ENCODE measurements around the gene SYNRG. TPM values are rescaled to one million over a fixed set of nuclear protein-coding genes. Genes with fewer than 3 reads are reported as not detected.

SYNRG gene
- total and polyA plus RNA-seq, 5 donors from 2014 or later, result 72.0 to 118 (median 74.5) TPM

GRCh38 chr17:37521821-37522220 lies 87.4 kb downstream of the SYNRG start:
- no peaks in the 10 kb centered on the region for H3K4me1 ChIP-seq (ENCODE audit: control insufficient read depth, insufficient read depth, low read length, poor library complexity, severe bottlenecking)
- H3K9me3 Mint-ChIP-seq, result peaks cover 0 to 4% (median 0%) of the 10 kb centered on the region in 7 donors
- no peak for ATAC-seq (ENCODE audit: low read depth in 2 of 2)
- no peaks in the 10 kb centered on the region for H3K27me3 Mint-ChIP-seq
- no peak for DNase-seq
- H3K36me3 ChIP-seq (ENCODE audit: control insufficient read depth, insufficient read depth, low read length), result peaks cover 84% of the 10 kb centered on the region
- peak overlapping the region in 2 of 3 donors; percentile 33 to 67 for H3K27ac Mint-ChIP-seq
- peaks cover 57% of the 10 kb centered on the region for H3K36me3 Mint-ChIP-seq
- H3K4me1 Mint-ChIP-seq, result peaks cover 10 to 23% (median 18%) of the 10 kb centered on the region in 4 donors
- no peak overlapping the region for H3K27ac ChIP-seq (ENCODE audit: insufficient read depth, low read length, poor library complexity, severe bottlenecking)
- H3K4me3 ChIP-seq (ENCODE audit: low read depth, low read length), result no peak overlapping the region
- no peak overlapping the region for H3K4me3 Mint-ChIP-seq
- no peaks in the 10 kb centered on the region for H3K27me3 ChIP-seq (ENCODE audit: control insufficient read depth, insufficient read depth, low read length)
- no peaks in the 10 kb centered on the region for H3K9me3 ChIP-seq (ENCODE audit: control insufficient read depth in 2 of 2, low read length in 2 of 2)

GRCh38 chr17:37520174-37520573 lies 89.0 kb downstream of the SYNRG start:
- no peak for ATAC-seq (ENCODE audit: low read depth in 2 of 2)
- peaks cover 57% of the 10 kb centered on the region for H3K36me3 Mint-ChIP-seq

GRCh38 chr17:37519251-37519985 lies 89.8 kb downstream of the SYNRG start:
- Mint-ChIP-seq H3K27me3 (no peaks in the 10 kb centered on the region), H3K27ac (peak overlapping the region in 1 of 3 donors; percentile 10), H3K36me3 (peaks cover 53% of the 10 kb centered on the region), H3K4me3 (no peak overlapping the region), H3K4me1 (peaks cover 5 to 16% (median 12%) of the 10 kb centered on the region in 4 donors), H3K9me3 (no peaks in the 10 kb centered on the region)
- no peak for ATAC-seq (ENCODE audit: low read depth in 2 of 2)
- H3K36me3 ChIP-seq (ENCODE audit: control insufficient read depth, insufficient read depth, low read length), result peaks cover 83% of the 10 kb centered on the region
- DNase-seq, result no peak
- no peaks in the 10 kb centered on the region for H3K4me1 ChIP-seq (ENCODE audit: control insufficient read depth, insufficient read depth, low read length, poor library complexity, severe bottlenecking)
- no peak overlapping the region for H3K27ac ChIP-seq (ENCODE audit: insufficient read depth, low read length, poor library complexity, severe bottlenecking)
- no peak overlapping the region for H3K4me3 ChIP-seq (ENCODE audit: low read depth, low read length)
- no peaks in the 10 kb centered on the region for H3K9me3 ChIP-seq (ENCODE audit: control insufficient read depth in 2 of 2, low read length in 2 of 2)
- H3K27me3 ChIP-seq (ENCODE audit: control insufficient read depth, insufficient read depth, low read length), result no peaks in the 10 kb centered on the region

More at GRCh38 chr17:37520174-37520573, 89.0 kb downstream of the SYNRG start:
- Histone ChIP-seq H3K27ac (ENCODE audit: insufficient read depth, low read length, poor library complexity, severe bottlenecking) (no peak overlapping the region), H3K9me3 (ENCODE audit: control insufficient read depth in 2 of 2, low read length in 2 of 2) (no peaks in the 10 kb centered on the region), H3K4me1 (ENCODE audit: control insufficient read depth, insufficient read depth, low read length, poor library complexity, severe bottlenecking) (no peaks in the 10 kb centered on the region), H3K4me3 (ENCODE audit: low read depth, low read length) (no peak overlapping the region), H3K27me3 (ENCODE audit: control insufficient read depth, insufficient read depth, low read length) (no peaks in the 10 kb centered on the region), H3K36me3 (ENCODE audit: control insufficient read depth, insufficient read depth, low read length) (peaks cover 86% of the 10 kb centered on the region)
- Mint-ChIP-seq H3K4me1 (peaks cover 10 to 20% (median 16%) of the 10 kb centered on the region in 4 donors), H3K4me3 (no peak overlapping the region), H3K27me3 (no peaks in the 10 kb centered on the region), H3K27ac (peak overlapping the region in 2 of 3 donors; percentile 10 to 26), H3K9me3 (peaks cover 0 to under 1% (median 0%) of the 10 kb centered on the region in 7 donors)
- DNase-seq, result no peak

GRCh38 chr17:37518826-37519225 lies 90.4 kb downstream of the SYNRG start:
- Mint-ChIP-seq H3K36me3 (peaks cover 51% of the 10 kb centered on the region), H3K27me3 (no peaks in the 10 kb centered on the region), H3K4me1 (peaks cover 5 to 12% (median 10%) of the 10 kb centered on the region in 4 donors), H3K9me3 (no peaks in the 10 kb centered on the region), H3K4me3 (no peak overlapping the region), H3K27ac (no peak overlapping the region)
- Histone ChIP-seq H3K27me3 (ENCODE audit: control insufficient read depth, insufficient read depth, low read length) (no peaks in the 10 kb centered on the region), H3K27ac (ENCODE audit: insufficient read depth, low read length, poor library complexity, severe bottlenecking) (no peak overlapping the region), H3K4me1 (ENCODE audit: control insufficient read depth, insufficient read depth, low read length, poor library complexity, severe bottlenecking) (no peaks in the 10 kb centered on the region), H3K4me3 (ENCODE audit: low read depth, low read length) (no peak overlapping the region), H3K36me3 (ENCODE audit: control insufficient read depth, insufficient read depth, low read length) (peaks cover 79% of the 10 kb centered on the region), H3K9me3 (ENCODE audit: control insufficient read depth in 2 of 2, low read length in 2 of 2) (no peaks in the 10 kb centered on the region)
- DNase-seq (no peak), ATAC-seq (ENCODE audit: low read depth in 2 of 2) (no peak)

- no peaks in the 10 kb centered on the region for H3K27me3 Mint-ChIP-seq
- H3K36me3 Mint-ChIP-seq, result peaks cover 48% of the 10 kb centered on the region
- DNase-seq (no peak), ATAC-seq (ENCODE audit: low read depth in 2 of 2) (no peak)
- H3K4me3 ChIP-seq (ENCODE audit: low read depth, low read length), result no peak overlapping the region
- H3K36me3 ChIP-seq (ENCODE audit: control insufficient read depth, insufficient read depth, low read length), result peaks cover 72% of the 10 kb centered on the region
- H3K4me1 Mint-ChIP-seq, result peaks cover 4 to 13% (median 6%) of the 10 kb centered on the region in 4 donors
- no peaks in the 10 kb centered on the region for H3K4me1 ChIP-seq (ENCODE audit: control insufficient read depth, insufficient read depth, low read length, poor library complexity, severe bottlenecking)
- no peaks in the 10 kb centered on the region for H3K9me3 Mint-ChIP-seq
- no peak overlapping the region for H3K4me3 Mint-ChIP-seq
- no peaks in the 10 kb centered on the region for H3K27me3 ChIP-seq (ENCODE audit: control insufficient read depth, insufficient read depth, low read length)
- H3K9me3 ChIP-seq (ENCODE audit: control insufficient read depth in 2 of 2, low read length in 2 of 2), result no peaks in the 10 kb centered on the region
- H3K27ac ChIP-seq (ENCODE audit: insufficient read depth, low read length, poor library complexity, severe bottlenecking), result no peak overlapping the region
- peak overlapping the region in 1 of 3 donors; percentile 34 for H3K27ac Mint-ChIP-seq
Observed at GRCh38 chr17:37517881-37518280, 91.3 kb downstream of the SYNRG start.

GRCh38 chr17:37516127-37516571 lies 93.1 kb downstream of the SYNRG start:
- Mint-ChIP-seq H3K27me3 (no peaks in the 10 kb centered on the region), H3K27ac (no peak overlapping the region), H3K4me1 (peaks cover 4 to 14% (median 5%) of the 10 kb centered on the region in 4 donors), H3K4me3 (no peak overlapping the region), H3K9me3 (no peaks in the 10 kb centered on the region), H3K36me3 (peaks cover 42% of the 10 kb centered on the region)
- ATAC-seq (ENCODE audit: low read depth in 2 of 2), result no peak
- H3K9me3 ChIP-seq (ENCODE audit: control insufficient read depth in 2 of 2, low read length in 2 of 2), result no peaks in the 10 kb centered on the region
- H3K27ac ChIP-seq (ENCODE audit: insufficient read depth, low read length, poor library complexity, severe bottlenecking), result no peak overlapping the region
- no peaks in the 10 kb centered on the region for H3K4me1 ChIP-seq (ENCODE audit: control insufficient read depth, insufficient read depth, low read length, poor library complexity, severe bottlenecking)
- H3K36me3 ChIP-seq (ENCODE audit: control insufficient read depth, insufficient read depth, low read length), result peaks cover 65% of the 10 kb centered on the region
- H3K27me3 ChIP-seq (ENCODE audit: control insufficient read depth, insufficient read depth, low read length), result no peaks in the 10 kb centered on the region
- no peak overlapping the region for H3K4me3 ChIP-seq (ENCODE audit: low read depth, low read length)
- DNase-seq, result no peak

- peaks cover 4 to 13% (median 8%) of the 10 kb centered on the region in 4 donors for H3K4me1 Mint-ChIP-seq
- H3K27me3 ChIP-seq (ENCODE audit: control insufficient read depth, insufficient read depth, low read length), result no peaks in the 10 kb centered on the region
- no peak overlapping the region for H3K4me3 Mint-ChIP-seq
- H3K36me3 Mint-ChIP-seq, result peaks cover 25% of the 10 kb centered on the region
- H3K27me3 Mint-ChIP-seq, result no peaks in the 10 kb centered on the region
- no peaks in the 10 kb centered on the region for H3K9me3 Mint-ChIP-seq
- H3K27ac ChIP-seq (ENCODE audit: insufficient read depth, low read length, poor library complexity, severe bottlenecking), result no peak overlapping the region
- DNase-seq, result no peak
- H3K4me3 ChIP-seq (ENCODE audit: low read depth, low read length), result no peak overlapping the region
- peak overlapping the region in 1 of 3 donors; percentile 48 for H3K27ac Mint-ChIP-seq
- no peaks in the 10 kb centered on the region for H3K9me3 ChIP-seq (ENCODE audit: control insufficient read depth in 2 of 2, low read length in 2 of 2)
- peaks cover 42% of the 10 kb centered on the region for H3K36me3 ChIP-seq (ENCODE audit: control insufficient read depth, insufficient read depth, low read length)
- no peak for ATAC-seq (ENCODE audit: low read depth in 2 of 2)
- peaks cover 4% of the 10 kb centered on the region for H3K4me1 ChIP-seq (ENCODE audit: control insufficient read depth, insufficient read depth, low read length, poor library complexity, severe bottlenecking)
Observed at GRCh38 chr17:37513711-37514110, 95.5 kb downstream of the SYNRG start.
